GM18867 (cell line): Measurements from ENCODE around the gene PIP5K1B.

Experiments
- ATAC-seq: cut with Tn5 transposase; IDR thresholded peaks from one replicate; pipeline ENCODE4 v1.9.1; 2021; ENCODE audit warnings: mild to moderate bottlenecking, moderate library complexity; ENCODE audit not compliant: unreplicated experiment

Gene PIP5K1B

GRCh38 chr9:68731857-68732256 lies 26.8 kb downstream of the PIP5K1B start:
- ATAC-seq: no peak

GRCh38 chr9:68732405-68733020 lies 27.5 kb downstream of the PIP5K1B start:
- no peak for ATAC-seq

GRCh38 chr9:68733021-68733405 lies 28.0 kb downstream of the PIP5K1B start:
- ATAC-seq: no peak

GRCh38 chr9:68738358-68738757 lies 33.3 kb downstream of the PIP5K1B start:
- no peak for ATAC-seq

GRCh38 chr9:68739621-68740174 lies 34.7 kb downstream of the PIP5K1B start:
- ATAC-seq: no peak

- no peak for ATAC-seq
Observed at GRCh38 chr9:68740561-68740960, 35.5 kb downstream of the PIP5K1B start.

- ATAC-seq: no peak
Observed at GRCh38 chr9:68741234-68741633, 36.2 kb downstream of the PIP5K1B start.

- no peak for ATAC-seq
Observed at GRCh38 chr9:68741704-68742332, 36.8 kb downstream of the PIP5K1B start.

- ATAC-seq: no peak
Observed at GRCh38 chr9:68742333-68742730, 37.3 kb downstream of the PIP5K1B start.

- no peak for ATAC-seq
Observed at GRCh38 chr9:68744426-68744825, 39.4 kb downstream of the PIP5K1B start.

GRCh38 chr9:68746525-68746924 lies 41.5 kb downstream of the PIP5K1B start:
- no peak for ATAC-seq

- ATAC-seq: no peak
Observed at GRCh38 chr9:68747043-68747533, 42.0 kb downstream of the PIP5K1B start.

- no peak for ATAC-seq
Observed at GRCh38 chr9:68749135-68749534, 44.1 kb downstream of the PIP5K1B start.

GRCh38 chr9:68749579-68750159 lies 44.6 kb downstream of the PIP5K1B start:
- no peak for ATAC-seq

GRCh38 chr9:68750255-68750654 lies 45.2 kb downstream of the PIP5K1B start:
- no peak for ATAC-seq

GRCh38 chr9:68750786-68751185 lies 45.7 kb downstream of the PIP5K1B start:
- no peak for ATAC-seq

- ATAC-seq: no peak
Observed at GRCh38 chr9:68751556-68751955, 46.5 kb downstream of the PIP5K1B start.

GRCh38 chr9:68755051-68755450 lies 50.0 kb downstream of the PIP5K1B start:
- no peak for ATAC-seq

- ATAC-seq: no peak
Observed at GRCh38 chr9:68755752-68756151, 50.7 kb downstream of the PIP5K1B start.

- ATAC-seq: no peak
Observed at GRCh38 chr9:68759981-68760673, 55.1 kb downstream of the PIP5K1B start.

- ATAC-seq: no peak
Observed at GRCh38 chr9:68760674-68761333, 55.8 kb downstream of the PIP5K1B start.
